Natural killer cell (primary cell): ENCODE measurements around the gene MID1. TPM values are rescaled to one million over a fixed set of nuclear protein-coding genes. Genes with fewer than 3 reads are reported as not detected.

Experiments
- ATAC-seq, 3 donors: fragments of 150-1000 bp in 2 of 3; fragments of 200-7000 bp in 1 of 3; cut with Tn5 transposase; 1 replicate in 1 of 3; 2 replicates in 2 of 3; pipeline ENCODE4 v1.10.0; 2021; ENCODE audit warnings: mild to moderate bottlenecking in 2 of 3, moderate library complexity in 2 of 3
- DNase-seq, 2 donors: peaks; one replicate each; pipeline versions ENCODE4 v3.0.0 to v3.0.0-alpha.2; 2013 to 2021; ENCODE audit warnings: mixed read lengths in 1 of 2
- H3K27ac ChIP-seq: one replicate; pipeline ENCODE4 v1.5.1; 2013; ENCODE audit warnings: mild to moderate bottlenecking, low read length
- H3K27me3 ChIP-seq: one replicate; pipeline ENCODE4 v1.6.1; 2013; ENCODE audit warnings: low read length; ENCODE audit not compliant: control insufficient read depth, insufficient read depth
- H3K36me3 ChIP-seq: one replicate; pipeline ENCODE4 v1.6.1; 2013; ENCODE audit warnings: low read length; ENCODE audit not compliant: control insufficient read depth, insufficient read depth
- H3K4me1 ChIP-seq: one replicate; pipeline ENCODE4 v1.6.1; 2013; ENCODE audit warnings: low read length; ENCODE audit not compliant: control insufficient read depth, insufficient read depth
- H3K4me3 ChIP-seq: one replicate; pipeline ENCODE4 v1.5.1; 2013; ENCODE audit warnings: low read length
- H3K9me3 ChIP-seq: one replicate; pipeline ENCODE4 v1.6.1; 2013; ENCODE audit warnings: low read length; ENCODE audit not compliant: control insufficient read depth, insufficient read depth
- H3K27ac Mint-ChIP-seq, 2 donors: one replicate each; pipeline ENCODE4 v1.8.0; 2022; ENCODE audit warnings: mild to moderate bottlenecking in 2 of 2, mixed read lengths in 2 of 2, moderate library complexity in 1 of 2
- H3K27me3 Mint-ChIP-seq, 2 donors: one replicate each; pipeline ENCODE4 v1.8.0; 2022; ENCODE audit warnings: low read depth in 2 of 2, mixed read lengths in 2 of 2
- H3K36me3 Mint-ChIP-seq: one replicate; pipeline ENCODE4 v1.8.0; 2022; ENCODE audit warnings: mixed read lengths
- H3K4me1 Mint-ChIP-seq, 2 donors: one replicate each; pipeline ENCODE4 v1.8.0; 2022; ENCODE audit warnings: mixed read lengths in 2 of 2
- H3K4me3 Mint-ChIP-seq: one replicate; pipeline ENCODE4 v1.8.0; 2022; ENCODE audit warnings: mild to moderate bottlenecking, moderate library complexity, mixed read lengths
- H3K9me3 Mint-ChIP-seq, 2 donors: one replicate each; pipeline ENCODE4 v1.8.0; 2022; ENCODE audit warnings: mixed read lengths in 2 of 2
- WGBS: methylation state at CpG from one replicate; pipeline ENCODE4 v1.1.7; 2013; ENCODE audit warnings: missing lambda C conversion rate; ENCODE audit not compliant: insufficient coverage; 5-methylcytosine and 5-hydroxymethylcytosine counted together
- intact Hi-C: fragments of 100-400 bp; cut with micrococcal nuclease; formaldehyde crosslinking; loops from one replicate; pipeline ENCODE4 v1.14.2; 2022
- total RNA-seq, 4 donors: library from RNA; stranded (reverse); fragments of 120-200 nt in 1 of 4; gene quantifications; one replicate each; pipeline versions ENCODE4 v1.2.3 to v1.2.4, GENCODE V29; 2013 to 2022
- TF ChIP-seq, protein P1 (sequence below): fragments of 200-600 bp; IDR thresholded peaks from one replicate; pipeline ENCODE4 v1.8.0; 2022; ENCODE audit warnings: antibody characterized with exemption

The MID1 gene
- total RNA-seq, 3 donors from 2014 or later (not counting 1 experiment from before 2014, with no cell fraction given), result not detected

DNA sequence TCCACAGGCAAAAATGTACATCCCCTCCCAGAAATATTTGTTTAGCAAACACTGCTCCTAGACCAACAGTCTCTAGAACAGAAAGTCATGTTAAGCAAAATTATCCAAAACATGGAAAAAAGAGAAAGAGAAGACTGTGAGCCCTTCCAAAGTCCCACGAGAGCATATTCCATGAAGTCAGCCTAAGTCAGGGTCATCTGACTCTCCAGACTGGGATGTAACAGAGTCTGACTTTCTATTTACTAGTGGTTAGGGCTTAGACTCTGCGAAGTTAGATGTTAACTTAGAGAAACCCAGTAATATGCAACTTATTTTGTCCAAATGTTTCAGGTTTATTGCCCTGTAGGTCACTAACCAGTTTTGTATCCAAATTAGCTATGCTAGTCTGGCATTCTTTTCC is 102.3 kb downstream of the MID1 start:
- H3K4me3 Mint-ChIP-seq, result no peak overlapping the region
- H3K4me1 ChIP-seq, result no peaks in the 10 kb centered on the region
- H3K9me3 Mint-ChIP-seq, result no peaks in the 10 kb centered on the region
- no peaks in the 10 kb centered on the region for H3K36me3 ChIP-seq
- H3K9me3 ChIP-seq, result no peaks in the 10 kb centered on the region
- H3K27ac Mint-ChIP-seq, result no peak overlapping the region
- no peaks in the 10 kb centered on the region for H3K36me3 Mint-ChIP-seq
- no peaks in the 10 kb centered on the region for H3K27me3 ChIP-seq
- 79% methylated on average over 2 of the region's 2 CpGs for WGBS
- DNase-seq, result no peak
- intact Hi-C loops, result no loop called here
- no peaks in the 10 kb centered on the region for H3K4me1 Mint-ChIP-seq
- no peaks in the 10 kb centered on the region for H3K27me3 Mint-ChIP-seq
- no peak for ATAC-seq
- no peak overlapping the region for H3K27ac ChIP-seq
- H3K4me3 ChIP-seq, result no peak overlapping the region
- TF ChIP-seq, protein P1, sequence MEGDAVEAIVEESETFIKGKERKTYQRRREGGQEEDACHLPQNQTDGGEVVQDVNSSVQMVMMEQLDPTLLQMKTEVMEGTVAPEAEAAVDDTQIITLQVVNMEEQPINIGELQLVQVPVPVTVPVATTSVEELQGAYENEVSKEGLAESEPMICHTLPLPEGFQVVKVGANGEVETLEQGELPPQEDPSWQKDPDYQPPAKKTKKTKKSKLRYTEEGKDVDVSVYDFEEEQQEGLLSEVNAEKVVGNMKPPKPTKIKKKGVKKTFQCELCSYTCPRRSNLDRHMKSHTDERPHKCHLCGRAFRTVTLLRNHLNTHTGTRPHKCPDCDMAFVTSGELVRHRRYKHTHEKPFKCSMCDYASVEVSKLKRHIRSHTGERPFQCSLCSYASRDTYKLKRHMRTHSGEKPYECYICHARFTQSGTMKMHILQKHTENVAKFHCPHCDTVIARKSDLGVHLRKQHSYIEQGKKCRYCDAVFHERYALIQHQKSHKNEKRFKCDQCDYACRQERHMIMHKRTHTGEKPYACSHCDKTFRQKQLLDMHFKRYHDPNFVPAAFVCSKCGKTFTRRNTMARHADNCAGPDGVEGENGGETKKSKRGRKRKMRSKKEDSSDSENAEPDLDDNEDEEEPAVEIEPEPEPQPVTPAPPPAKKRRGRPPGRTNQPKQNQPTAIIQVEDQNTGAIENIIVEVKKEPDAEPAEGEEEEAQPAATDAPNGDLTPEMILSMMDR, result no peak

DNA sequence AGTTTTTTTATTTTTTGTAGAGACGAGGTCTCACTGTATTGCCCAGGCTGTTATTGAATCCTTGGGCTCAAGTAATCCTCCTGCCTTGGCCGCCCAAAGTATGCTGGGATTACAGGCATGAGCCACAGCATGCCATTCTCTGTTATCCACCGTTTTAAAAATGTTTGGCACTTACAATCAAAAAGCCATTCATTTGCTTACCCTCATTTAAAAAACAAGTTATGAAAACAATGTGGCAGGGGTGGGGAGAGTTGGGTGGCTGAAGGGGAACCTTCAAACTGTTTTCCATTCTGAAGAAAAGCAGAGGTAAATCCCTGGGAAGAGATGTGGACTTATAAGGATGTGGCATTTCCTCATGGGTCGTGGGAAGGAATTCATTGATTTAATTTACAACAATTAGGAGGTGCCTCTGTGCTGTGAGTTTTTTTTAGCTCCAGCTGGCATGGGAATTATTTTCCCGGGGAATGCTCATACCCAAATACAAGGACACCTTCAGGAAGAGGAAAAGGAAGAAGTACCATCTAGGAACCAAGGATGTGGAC is 103.5 kb downstream of the MID1 start:
- TF ChIP-seq, protein P1, result no peak
- Mint-ChIP-seq H3K4me1 (no peaks in the 10 kb centered on the region), H3K36me3 (no peaks in the 10 kb centered on the region), H3K27me3 (no peaks in the 10 kb centered on the region), H3K4me3 (no peak overlapping the region), H3K27ac (no peak overlapping the region), H3K9me3 (no peaks in the 10 kb centered on the region)
- 78% methylated on average over 1 of the region's 5 CpGs for WGBS
- DNase-seq (no peak), ATAC-seq (no peak)
- H3K27ac ChIP-seq, result no peak overlapping the region
- no peaks in the 10 kb centered on the region for H3K9me3 ChIP-seq
- intact Hi-C loops, result no loop called here
- H3K27me3 ChIP-seq, result no peaks in the 10 kb centered on the region
- H3K4me1 ChIP-seq, result no peaks in the 10 kb centered on the region
- H3K4me3 ChIP-seq, result no peak overlapping the region
- no peaks in the 10 kb centered on the region for H3K36me3 ChIP-seq

DNA sequence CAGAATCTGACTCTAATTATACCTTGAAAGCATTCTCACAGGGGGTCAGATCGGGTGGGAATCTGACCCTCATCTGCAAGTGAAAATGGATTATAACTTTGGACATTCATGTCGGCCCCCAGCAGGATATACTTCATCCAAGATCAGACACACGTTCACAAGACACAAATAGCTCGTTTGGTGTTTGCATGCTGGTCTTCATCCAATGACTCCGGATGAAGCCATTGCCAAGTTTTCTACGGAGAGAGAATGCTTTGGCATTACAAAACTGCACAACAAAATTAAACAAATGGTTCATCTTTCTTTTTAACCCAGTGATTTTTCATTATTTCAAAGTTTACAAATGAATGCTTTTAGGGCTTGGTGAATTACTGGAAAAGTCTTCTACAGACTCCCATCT is 105.5 kb downstream of the MID1 start:
- Histone ChIP-seq H3K9me3 (no peaks in the 10 kb centered on the region), H3K4me3 (no peak overlapping the region), H3K27ac (no peak overlapping the region), H3K4me1 (no peaks in the 10 kb centered on the region), H3K36me3 (no peaks in the 10 kb centered on the region), H3K27me3 (no peaks in the 10 kb centered on the region)
- ATAC-seq (no peak), DNase-seq (no peak)
- no peak overlapping the region for H3K27ac Mint-ChIP-seq
- no peak overlapping the region for H3K4me3 Mint-ChIP-seq
- no peaks in the 10 kb centered on the region for H3K27me3 Mint-ChIP-seq
- TF ChIP-seq, protein P1, result no peak
- intact Hi-C loops, result no loop called here
- H3K4me1 Mint-ChIP-seq, result no peaks in the 10 kb centered on the region
- 85% methylated on average over 6 of the region's 6 CpGs for WGBS
- no peaks in the 10 kb centered on the region for H3K36me3 Mint-ChIP-seq
- no peaks in the 10 kb centered on the region for H3K9me3 Mint-ChIP-seq

DNA sequence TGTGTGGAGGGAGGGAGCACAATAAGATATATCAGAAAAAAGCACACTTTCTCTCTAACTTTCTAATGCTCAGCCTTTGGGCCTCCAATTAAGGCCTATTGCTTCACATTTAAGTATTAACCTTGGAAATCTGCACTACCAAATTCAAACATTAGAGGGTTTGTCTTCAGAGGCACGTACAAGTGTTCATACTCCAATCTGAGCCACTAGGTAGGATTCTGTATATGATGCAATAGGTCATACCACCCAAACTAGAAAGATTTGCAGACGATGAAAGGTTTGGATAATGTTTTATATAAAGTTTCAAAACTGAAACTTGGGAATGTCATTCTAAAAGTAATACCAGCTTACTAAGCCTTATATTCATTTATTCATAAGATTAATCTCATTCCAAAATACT is 106.4 kb downstream of the MID1 start:
- no peaks in the 10 kb centered on the region for H3K36me3 Mint-ChIP-seq
- TF ChIP-seq, protein P1, result no peak
- Histone ChIP-seq H3K9me3 (no peaks in the 10 kb centered on the region), H3K4me3 (no peak overlapping the region), H3K36me3 (no peaks in the 10 kb centered on the region), H3K4me1 (no peaks in the 10 kb centered on the region), H3K27ac (no peak overlapping the region), H3K27me3 (no peaks in the 10 kb centered on the region)
- H3K9me3 Mint-ChIP-seq, result no peaks in the 10 kb centered on the region
- no peak overlapping the region for H3K27ac Mint-ChIP-seq
- DNase-seq (no peak), ATAC-seq (no peak)
- peaks cover 0 to 1% of the 10 kb centered on the region in 2 donors for H3K27me3 Mint-ChIP-seq
- WGBS, result no CpG with 5 or more reads among the region's 2 CpGs
- no peak overlapping the region for H3K4me3 Mint-ChIP-seq
- intact Hi-C loops, result no loop called here
- no peaks in the 10 kb centered on the region for H3K4me1 Mint-ChIP-seq
